Mesenchymal stem cell (in vitro differentiated cells and primary cell): ENCODE data around the gene PTPRN2.

Source experiments
- DNase-seq: peaks from one replicate; pipeline ENCODE4 v3.0.0-alpha.2; 2013
- H2AFZ ChIP-seq: one replicate; pipeline ENCODE4 v1.6.1; 2013; ENCODE audit warnings: low read depth, mild to moderate bottlenecking, control low read depth, inconsistent platforms, low read length, moderate library complexity
- H2AK5ac ChIP-seq: 2 replicates; pipeline ENCODE4 v1.6.1; 2013; ENCODE audit warnings: low read length, moderate library complexity, mild to moderate bottlenecking, inconsistent platforms; ENCODE audit not compliant: severe bottlenecking
- H2BK120ac ChIP-seq: one replicate; pipeline ENCODE4 v1.6.1; 2013; ENCODE audit warnings: low read depth, mild to moderate bottlenecking, inconsistent platforms, low read length, moderate library complexity
- H2BK12ac ChIP-seq, 2 experiments: one replicate each; pipeline ENCODE4 v1.6.1; 2013; ENCODE audit warnings: inconsistent platforms in 2 of 2, low read length in 2 of 2, mild to moderate bottlenecking in 2 of 2, moderate library complexity in 2 of 2, control low read depth in 1 of 2
- H2BK15ac ChIP-seq: one replicate; pipeline ENCODE4 v1.6.1; 2013; ENCODE audit warnings: mild to moderate bottlenecking, low read depth, inconsistent platforms; ENCODE audit not compliant: poor library complexity, severe bottlenecking
- H2BK5ac ChIP-seq: 2 replicates; pipeline ENCODE4 v1.6.1; 2013; ENCODE audit warnings: low read depth, mild to moderate bottlenecking, low read length, control low read depth, inconsistent platforms; ENCODE audit not compliant: poor library complexity, severe bottlenecking
- H3K14ac ChIP-seq, 2 experiments: one replicate each; pipeline ENCODE4 v1.6.1; 2013; ENCODE audit warnings: inconsistent platforms in 2 of 2, low read length in 2 of 2, control low read depth in 1 of 2, mild to moderate bottlenecking in 1 of 2, moderate library complexity in 1 of 2
- H3K18ac ChIP-seq, 2 experiments: one replicate each; pipeline ENCODE4 v1.6.1; 2013; ENCODE audit warnings: inconsistent platforms in 2 of 2, low read length in 2 of 2, control low read depth in 1 of 2, low read depth in 1 of 2, mild to moderate bottlenecking in 1 of 2
- H3K23ac ChIP-seq, 2 experiments: one replicate each; pipeline ENCODE4 v1.6.1; 2013; ENCODE audit warnings: inconsistent platforms in 2 of 2, low read length in 2 of 2, mild to moderate bottlenecking in 2 of 2, moderate library complexity in 2 of 2, control low read depth in 1 of 2
- H3K27ac ChIP-seq: 2 replicates; pipeline ENCODE4 v1.5.1; 2013; ENCODE audit warnings: mild to moderate bottlenecking, moderate library complexity, low read length, control low read depth, inconsistent platforms; ENCODE audit not compliant: poor library complexity, severe bottlenecking
- H3K27me3 ChIP-seq, 2 experiments: 2 replicates each; pipeline versions ENCODE4 v1.6.1 to v1.7.0; 2013; ENCODE audit warnings: low read length in 2 of 2, mild to moderate bottlenecking in 2 of 2, moderate library complexity in 2 of 2, control low read depth in 1 of 2, inconsistent platforms in 1 of 2; ENCODE audit not compliant: control insufficient read depth in 1 of 2, insufficient read depth in 1 of 2
- H3K36me3 ChIP-seq, 2 experiments: 2 replicates each; pipeline versions ENCODE4 v1.6.1 to v1.7.0; 2013; ENCODE audit warnings: low read length in 2 of 2, control low read depth in 1 of 2, inconsistent platforms in 1 of 2, low read depth in 1 of 2, mild to moderate bottlenecking in 1 of 2; ENCODE audit not compliant: insufficient read depth in 2 of 2, control insufficient read depth in 1 of 2
- H3K4ac ChIP-seq, 2 experiments: one replicate each; pipeline ENCODE4 v1.6.1; 2013; ENCODE audit warnings: inconsistent platforms in 2 of 2, low read length in 2 of 2, mild to moderate bottlenecking in 2 of 2, moderate library complexity in 2 of 2, control low read depth in 1 of 2, low read depth in 1 of 2
- H3K4me1 ChIP-seq: 2 replicates; pipeline ENCODE4 v1.6.1; 2013; ENCODE audit warnings: low read depth, low read length, control low read depth; ENCODE audit not compliant: control insufficient read depth, insufficient read depth
- H3K4me2 ChIP-seq: 2 replicates; pipeline ENCODE4 v1.6.1; 2013; ENCODE audit warnings: low read length, mild to moderate bottlenecking, inconsistent platforms; ENCODE audit not compliant: poor library complexity, severe bottlenecking
- H3K4me3 ChIP-seq, 2 experiments: 2 replicates each; pipeline versions ENCODE4 v1.5.1 to v1.7.0; 2013; ENCODE audit warnings: low read length in 2 of 2, mild to moderate bottlenecking in 2 of 2, control low read depth in 1 of 2, low read depth in 1 of 2; ENCODE audit not compliant: insufficient read depth in 1 of 2
- H3K79me1 ChIP-seq: replicated peaks from 2 replicates; pipeline ENCODE4 v1.6.1; 2013; ENCODE audit warnings: mild to moderate bottlenecking, control low read depth, low read length, inconsistent platforms; ENCODE audit not compliant: poor library complexity, severe bottlenecking
- H3K9ac ChIP-seq: 2 replicates; pipeline ENCODE4 v1.7.0; 2013; ENCODE audit warnings: mild to moderate bottlenecking, low read length, moderate library complexity
- H3K9me3 ChIP-seq: 2 replicates; pipeline ENCODE4 v1.7.0; 2013; ENCODE audit warnings: mild to moderate bottlenecking, low read length; ENCODE audit not compliant: control insufficient read depth
- H4K8ac ChIP-seq: one replicate; pipeline ENCODE4 v1.6.1; 2013; ENCODE audit warnings: inconsistent platforms, mild to moderate bottlenecking, low read length, moderate library complexity
- H4K91ac ChIP-seq: one replicate; pipeline ENCODE4 v1.6.1; 2013; ENCODE audit warnings: mild to moderate bottlenecking, low read length, inconsistent platforms
- WGBS: methylation state at CpG from one replicate; pipeline ENCODE4 v1.1.7; 2013; ENCODE audit warnings: mixed read lengths; 5-methylcytosine and 5-hydroxymethylcytosine counted together

PTPRN2 gene

DNA sequence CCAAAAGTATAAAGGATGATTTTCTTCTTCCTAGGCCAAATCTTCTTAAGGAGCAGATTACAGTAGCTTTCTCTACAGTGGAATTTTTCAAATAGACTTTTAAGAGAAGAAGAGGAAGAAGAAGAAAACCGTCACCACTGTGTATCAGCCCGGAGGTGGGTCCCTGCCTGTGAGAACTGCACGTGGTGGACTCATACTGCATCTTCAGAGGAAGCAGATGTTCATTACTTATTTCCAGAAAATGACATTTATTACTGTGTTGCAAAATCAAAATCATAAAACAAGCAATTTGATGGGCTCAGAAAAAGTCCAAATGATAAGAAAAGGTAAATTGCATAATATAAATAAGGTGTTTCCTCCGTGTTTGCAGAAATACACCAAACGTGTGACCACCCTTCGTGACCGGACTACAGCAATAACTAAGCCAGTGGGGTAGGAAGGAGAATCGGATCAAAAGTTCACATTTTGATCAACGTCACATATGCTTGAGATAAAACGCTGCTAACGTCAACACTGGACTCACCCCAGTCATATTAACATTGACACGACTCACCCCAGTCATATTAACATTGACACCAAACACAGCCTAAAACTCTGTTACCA is 179.2 kb downstream of the PTPRN2 start:
- 83% methylated on average over 9 of the region's 12 CpGs for WGBS
- Histone ChIP-seq H3K27ac (no peak overlapping the region), H3K4me1 (no peaks in the 10 kb centered on the region)

DNA sequence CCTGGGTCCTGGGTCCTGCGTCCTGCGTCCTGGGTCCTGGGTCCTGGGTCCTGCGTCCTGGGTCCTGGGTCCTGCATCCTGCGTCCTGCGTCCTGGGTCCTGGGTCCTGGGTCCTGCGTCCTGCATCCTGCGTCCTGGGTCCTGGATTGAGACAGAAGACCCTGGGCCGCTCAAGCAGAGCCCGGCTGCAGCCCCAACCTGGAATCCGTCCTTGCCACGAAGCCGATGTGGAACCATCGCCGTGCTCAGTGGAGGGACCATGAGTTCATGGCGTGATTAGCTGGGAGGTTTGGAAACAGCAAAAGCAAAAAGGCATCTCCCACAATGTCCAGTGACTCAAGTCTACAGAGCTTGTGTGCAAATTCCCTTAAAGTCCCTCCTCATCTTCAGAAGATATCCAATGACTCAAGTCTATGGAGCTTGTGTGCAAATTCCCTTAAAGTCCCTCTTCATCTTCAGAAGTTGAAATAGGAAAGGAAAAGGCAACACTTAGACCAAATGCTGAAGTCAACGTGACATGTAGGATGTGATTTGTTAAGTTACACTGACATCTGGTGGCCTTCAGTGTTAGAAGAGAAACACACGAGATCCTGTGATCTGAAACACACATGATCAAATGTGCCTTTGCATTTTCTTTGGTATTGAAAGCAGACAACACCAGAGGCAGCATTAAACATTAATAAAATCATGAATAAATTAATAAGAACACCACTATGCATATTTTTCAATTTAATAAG is 179.9 kb downstream of the PTPRN2 start:
- no peak overlapping the region for H2BK5ac ChIP-seq
- no peak overlapping the region for H3K18ac ChIP-seq
- H3K27me3 ChIP-seq, result peaks cover 0 to 5% of the 10 kb centered on the region in 2 experiments
- no peak overlapping the region for H4K91ac ChIP-seq
- no peaks in the 10 kb centered on the region for H3K4me1 ChIP-seq
- H4K8ac ChIP-seq, result no peak overlapping the region
- H2BK120ac ChIP-seq, result no peak overlapping the region
- no peak overlapping the region for H2BK12ac ChIP-seq
- H2BK15ac ChIP-seq, result no peak overlapping the region
- no peak overlapping the region for H3K14ac ChIP-seq
- H3K23ac ChIP-seq, result no peak overlapping the region
- H3K4me2 ChIP-seq, result no peak overlapping the region
- no peak overlapping the region for H2AK5ac ChIP-seq
- H3K9ac ChIP-seq, result no peak overlapping the region
- H3K36me3 ChIP-seq, result no peaks in the 10 kb centered on the region
- 81% methylated on average over 16 of the region's 17 CpGs for WGBS
- H3K9me3 ChIP-seq, result no peaks in the 10 kb centered on the region
- peak; percentile 0 for DNase-seq
- H2AFZ ChIP-seq, result no peak overlapping the region
- H3K4ac ChIP-seq, result no peak overlapping the region
- no peak overlapping the region for H3K4me3 ChIP-seq
- H3K27ac ChIP-seq, result no peak overlapping the region
- H3K79me1 ChIP-seq, result no peaks in the 10 kb centered on the region

More for the DNA sequence above, 179.2 kb downstream of the PTPRN2 start:
- Histone ChIP-seq H2BK12ac (no peak overlapping the region), H3K27me3 (peaks cover 0 to 5% of the 10 kb centered on the region in 2 experiments), H2AFZ (no peak overlapping the region), H3K9me3 (no peaks in the 10 kb centered on the region), H4K91ac (no peak overlapping the region), H3K23ac (no peak overlapping the region), H3K4me3 (no peak overlapping the region), H3K18ac (no peak overlapping the region), H3K4me2 (no peak overlapping the region), H2AK5ac (no peak overlapping the region), H3K4ac (no peak overlapping the region), H3K9ac (no peak overlapping the region), H4K8ac (no peak overlapping the region), H3K36me3 (no peaks in the 10 kb centered on the region), H2BK5ac (no peak overlapping the region), H3K79me1 (no peaks in the 10 kb centered on the region), H2BK15ac (no peak overlapping the region), H2BK120ac (no peak overlapping the region), H3K14ac (no peak overlapping the region)
- DNase-seq, result no peak

- Histone ChIP-seq H3K36me3 (no peaks in the 10 kb centered on the region), H3K4me2 (no peak overlapping the region), H3K9me3 (no peaks in the 10 kb centered on the region), H3K4ac (no peak overlapping the region), H2BK15ac (no peak overlapping the region), H2BK120ac (no peak overlapping the region), H3K9ac (no peak overlapping the region), H2AFZ (no peak overlapping the region), H3K4me3 (no peak overlapping the region), H3K23ac (no peak overlapping the region), H3K14ac (no peak overlapping the region), H2AK5ac (no peak overlapping the region), H4K8ac (no peak overlapping the region), H3K27ac (no peak overlapping the region), H2BK12ac (no peak overlapping the region), H3K18ac (no peak overlapping the region), H3K27me3 (peaks cover 0 to 5% of the 10 kb centered on the region in 2 experiments), H3K79me1 (no peaks in the 10 kb centered on the region), H4K91ac (no peak overlapping the region), H2BK5ac (no peak overlapping the region), H3K4me1 (no peaks in the 10 kb centered on the region)
- DNase-seq, result no peak
- WGBS, result 93% methylated on average over 11 of the region's 11 CpGs
These were observed 180.8 kb downstream of the PTPRN2 start for GRCh38 chr7:158406801-158407200.

DNA sequence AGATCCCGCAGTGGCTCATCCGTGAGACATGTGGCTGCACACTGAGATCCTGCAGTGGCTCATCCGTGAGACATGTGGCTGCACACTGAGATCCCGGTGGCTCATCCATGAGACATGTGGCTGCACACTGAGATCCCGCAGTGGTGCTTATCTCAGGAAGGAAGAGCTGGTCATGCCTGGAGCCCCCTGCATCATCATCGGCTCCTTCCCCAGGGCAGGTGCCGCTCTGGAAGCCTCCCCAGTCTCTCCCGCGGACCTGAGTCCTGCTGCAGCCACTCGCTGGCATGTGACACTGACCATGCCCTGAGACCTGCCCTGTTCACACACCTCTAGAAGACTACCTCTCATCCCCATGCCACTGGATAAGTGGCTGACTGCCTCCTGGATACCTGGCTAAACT is 181.3 kb downstream of the PTPRN2 start:
- Histone ChIP-seq H2BK12ac (no peak overlapping the region), H3K23ac (no peak overlapping the region), H2AK5ac (no peak overlapping the region), H3K4me2 (no peak overlapping the region), H4K91ac (no peak overlapping the region), H2BK120ac (no peak overlapping the region), H3K79me1 (no peaks in the 10 kb centered on the region), H3K14ac (no peak overlapping the region), H2BK15ac (no peak overlapping the region), H2BK5ac (no peak overlapping the region), H3K4me1 (no peaks in the 10 kb centered on the region), H3K9me3 (no peaks in the 10 kb centered on the region), H3K9ac (no peak overlapping the region), H4K8ac (no peak overlapping the region), H3K18ac (no peak overlapping the region), H2AFZ (no peak overlapping the region), H3K27ac (no peak overlapping the region), H3K4me3 (no peak overlapping the region), H3K36me3 (no peaks in the 10 kb centered on the region), H3K27me3 (peaks cover 0 to 5% of the 10 kb centered on the region in 2 experiments), H3K4ac (no peak overlapping the region)
- 88% methylated on average over 10 of the region's 10 CpGs for WGBS
- no peak for DNase-seq
